GM21381 (cell line): Measurements from ENCODE around the gene SRRD.
"Not testable (repeated sequence)": the region's sequence is repeated elsewhere in the genome, so short reads cannot be mapped to it uniquely, and the experiment has no call there.

Experiments used
- ATAC-seq: cut with Tn5 transposase; IDR thresholded peaks from one replicate; pipeline ENCODE4 v1.9.1; 2021; ENCODE audit warnings: mild to moderate bottlenecking, moderate library complexity; ENCODE audit not compliant: unreplicated experiment

Gene SRRD

DNA sequence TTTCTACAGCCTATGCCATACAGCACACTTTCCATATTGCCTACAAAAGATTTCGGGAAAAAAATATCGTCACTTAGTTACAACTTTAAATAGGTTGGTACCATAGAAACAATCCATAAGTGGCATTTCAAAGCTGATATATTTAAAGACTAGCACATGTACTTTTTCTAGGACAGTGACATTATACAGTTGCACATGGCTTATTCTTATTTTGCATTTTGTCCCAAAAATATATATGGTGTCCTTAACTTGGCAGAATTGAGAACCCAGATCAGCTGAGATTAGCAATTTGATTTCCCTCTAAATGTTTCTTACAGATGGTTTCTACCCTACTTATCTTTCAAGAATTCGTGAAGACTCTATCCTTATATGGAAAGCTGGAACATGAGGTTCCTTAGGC, 32.3 kb downstream of the SRRD start:
- no peak for ATAC-seq

DNA sequence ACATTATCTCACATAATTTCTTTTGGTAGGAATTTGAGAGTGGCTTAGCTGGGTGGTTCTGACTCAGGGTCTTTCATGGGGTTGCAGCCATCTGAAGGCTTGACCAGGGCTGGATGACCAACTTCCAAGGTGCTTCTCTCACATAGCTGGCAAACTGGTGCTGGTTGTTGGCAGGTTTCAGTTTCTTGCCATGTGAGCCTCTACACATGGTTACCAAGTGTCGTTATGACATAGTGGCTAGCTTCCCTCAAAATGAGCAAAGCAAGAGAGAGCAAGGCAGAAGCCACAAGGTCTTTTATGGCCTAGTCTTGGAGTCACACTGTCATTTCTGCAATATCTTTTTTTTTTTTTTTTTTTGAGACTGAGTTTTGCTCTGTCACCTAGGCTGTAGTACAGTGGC, 32.8 kb downstream of the SRRD start:
- ATAC-seq, result no peak

DNA sequence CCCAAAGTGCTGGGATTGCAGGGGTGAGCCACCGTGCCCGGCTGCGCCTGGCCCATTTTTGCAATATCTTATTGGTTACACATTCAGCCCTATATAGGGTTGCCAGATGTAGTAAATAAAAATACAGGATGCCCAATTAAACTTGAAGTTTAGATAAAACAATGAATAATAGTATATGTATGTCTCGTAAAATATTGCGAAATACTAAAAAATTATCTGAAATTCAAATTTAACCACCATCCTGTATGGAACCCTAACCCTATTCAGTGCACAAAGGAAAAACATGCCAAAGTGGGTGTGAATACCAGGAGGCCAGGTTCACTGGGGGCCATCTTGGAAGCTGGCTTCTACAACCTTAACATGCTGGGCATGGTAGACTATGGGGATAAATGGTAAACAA, 33.8 kb downstream of the SRRD start:
- ATAC-seq, result no peak

DNA sequence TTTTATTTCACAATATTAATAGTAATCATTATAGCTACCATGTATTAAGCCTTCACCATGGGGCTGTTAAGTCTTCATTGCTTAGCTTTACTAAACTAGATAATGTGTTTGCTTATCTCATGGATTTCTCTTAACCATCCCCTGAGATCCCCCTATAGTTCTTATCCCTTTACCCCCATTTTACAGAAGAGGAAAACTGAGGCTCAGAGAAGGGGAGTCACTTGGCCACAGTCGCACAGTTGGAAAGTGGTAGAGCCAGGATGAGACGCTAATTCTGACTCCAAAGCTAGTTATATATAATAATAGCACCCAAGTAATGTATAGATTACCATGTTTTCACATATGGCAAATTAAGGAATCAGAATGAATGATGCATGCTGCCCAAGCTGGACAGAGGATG, 38.3 kb downstream of the SRRD start:
- no peak for ATAC-seq

DNA sequence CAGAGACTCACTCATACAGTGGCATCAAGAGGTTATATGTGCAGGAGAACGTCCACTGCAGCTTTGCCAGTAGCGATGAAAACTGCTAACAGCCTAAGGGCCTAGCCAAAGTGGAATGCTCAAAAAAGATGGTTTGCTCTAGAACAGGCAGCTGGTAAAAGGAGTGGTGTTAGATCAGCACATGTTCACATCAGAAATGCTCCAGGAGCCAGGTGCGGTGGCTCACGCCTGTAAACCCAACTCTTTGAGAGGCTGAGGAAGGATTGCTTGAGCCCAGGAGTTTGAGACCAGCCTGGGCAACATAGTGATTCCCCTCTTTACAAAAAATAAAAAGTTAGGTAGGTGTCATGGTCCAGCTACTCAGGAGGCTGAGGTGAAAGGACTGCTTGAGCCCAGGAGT, 38.9 kb downstream of the SRRD start:
- no peak for ATAC-seq

DNA sequence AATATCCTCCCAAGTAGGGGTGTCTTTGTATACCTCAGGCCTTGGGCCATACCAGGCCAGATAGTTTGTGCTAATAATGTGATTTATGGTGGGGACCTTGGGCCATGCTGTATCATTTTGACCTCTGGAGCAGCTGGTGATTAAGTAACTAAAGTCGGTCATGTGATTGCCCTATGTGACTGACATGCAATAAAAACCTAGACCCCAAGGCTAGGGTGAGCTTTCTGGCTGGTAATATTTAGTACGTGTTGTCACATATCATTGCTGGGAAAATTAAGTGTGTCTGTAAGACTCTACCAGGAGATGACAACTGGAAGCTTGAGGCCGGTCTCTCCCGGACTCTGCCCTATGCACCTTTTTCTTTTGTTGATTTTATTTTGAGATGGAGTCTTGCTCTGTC, 41.2 kb downstream of the SRRD start:
- no peak for ATAC-seq

DNA sequence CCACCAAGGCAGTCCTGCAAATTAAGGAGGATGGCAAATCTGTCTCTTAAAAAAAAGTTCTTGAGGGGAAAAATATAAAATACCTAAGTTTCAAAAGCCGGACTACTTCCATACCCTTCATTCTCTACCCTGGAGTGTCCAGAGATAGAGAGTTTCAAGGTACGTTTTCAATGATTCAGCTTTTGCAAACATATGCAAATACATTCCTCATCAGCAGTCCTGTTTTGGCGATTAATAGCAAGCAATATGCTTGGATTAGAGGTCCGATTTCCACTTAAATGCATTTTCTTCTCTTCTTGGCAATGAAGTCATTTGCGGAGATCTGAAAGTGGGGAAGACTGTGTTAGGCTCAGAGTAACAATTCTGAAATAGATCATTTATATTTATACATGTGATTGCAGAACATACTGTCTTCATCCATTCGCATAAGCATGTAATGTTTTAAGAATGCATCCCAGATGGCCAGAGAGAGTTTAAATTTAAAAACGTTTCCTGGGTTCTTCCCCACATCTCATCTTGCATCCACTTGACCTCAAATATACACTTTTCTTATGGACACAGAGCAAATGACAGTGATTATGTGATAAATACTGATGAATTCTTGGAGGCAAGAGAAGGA, 42.4 kb downstream of the SRRD start:
- ATAC-seq, result no peak

DNA sequence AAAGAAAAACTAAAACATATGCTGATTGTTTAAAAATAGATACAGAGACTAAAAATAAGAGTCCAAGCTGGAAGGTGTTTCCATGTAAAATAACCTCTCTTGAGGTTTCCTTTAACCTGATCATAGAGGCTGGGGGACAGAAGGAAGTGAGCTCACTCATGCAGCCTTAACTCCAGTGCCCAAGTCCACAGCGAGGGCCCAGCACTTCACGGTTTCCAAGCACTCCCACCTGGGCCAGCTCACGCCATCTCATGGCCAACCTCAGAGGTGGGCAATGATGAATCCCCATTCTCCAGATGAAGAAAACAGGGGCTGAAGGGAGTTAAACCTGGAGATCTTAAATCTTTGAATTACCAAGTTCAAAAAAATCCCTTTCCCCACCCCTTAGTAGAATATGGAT, 43.5 kb downstream of the SRRD start:
- no peak for ATAC-seq

DNA sequence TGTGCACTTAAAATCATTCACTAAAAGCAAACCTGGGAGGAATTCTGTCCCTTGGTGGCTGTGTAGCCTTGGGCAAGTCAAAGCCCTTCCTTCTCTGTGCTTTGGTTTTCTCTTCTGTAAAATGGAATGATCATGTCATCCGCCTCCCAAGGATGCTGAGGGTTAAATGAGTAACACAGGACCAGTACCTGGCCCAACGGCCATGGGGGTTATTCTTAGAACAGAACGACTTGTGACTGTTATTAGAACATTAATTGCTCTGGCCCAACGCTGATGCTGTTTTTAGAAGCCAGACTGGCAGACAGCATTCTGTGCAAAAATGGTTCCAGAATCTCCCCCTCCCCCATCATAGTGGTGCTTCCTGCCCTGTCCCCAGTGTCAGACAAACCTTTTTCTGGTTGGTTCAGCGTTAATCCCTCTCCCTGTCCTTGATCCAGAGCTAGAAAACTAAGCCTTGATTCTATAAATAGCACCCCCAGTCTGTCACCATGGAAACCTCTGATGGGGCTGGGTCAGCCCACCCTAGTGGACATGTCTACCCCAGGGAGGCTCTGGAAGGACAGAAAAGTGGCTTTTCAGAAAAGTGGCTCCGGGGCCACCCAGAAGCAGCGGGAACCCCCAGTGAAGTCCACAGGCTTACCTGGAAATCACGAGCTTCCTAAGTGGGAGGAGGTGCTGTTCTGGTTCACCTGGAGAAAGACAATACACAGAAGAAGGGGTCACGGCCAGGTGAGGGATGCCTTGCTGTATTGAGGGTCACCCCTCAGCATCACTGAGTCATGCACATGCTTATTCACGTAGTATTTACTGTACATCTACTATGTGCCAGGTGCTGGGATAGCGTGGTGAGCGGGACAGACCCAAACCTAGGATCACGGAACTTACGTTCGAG, 44.1 kb downstream of the SRRD start:
- no peak for ATAC-seq

DNA sequence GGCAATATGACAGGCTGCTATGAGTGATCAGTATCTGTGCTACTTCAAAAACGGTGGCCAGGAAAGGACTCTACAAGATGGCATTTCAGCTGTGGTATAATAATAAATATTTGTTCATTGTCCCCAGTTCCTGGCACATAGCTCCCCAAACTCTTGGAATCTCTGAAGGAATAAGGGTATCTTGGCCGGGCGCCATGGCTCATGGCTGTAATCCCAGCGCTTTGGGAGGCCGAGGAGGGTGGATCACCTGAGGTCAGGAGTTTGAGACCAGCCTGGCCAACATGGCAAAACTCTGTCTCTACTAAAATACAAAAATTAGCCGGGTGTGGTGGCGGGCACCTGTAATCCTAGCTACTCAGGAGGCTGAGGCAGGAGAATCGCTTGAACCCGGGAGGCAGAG, 44.8 kb downstream of the SRRD start:
- not testable (repeated sequence) for ATAC-seq

DNA sequence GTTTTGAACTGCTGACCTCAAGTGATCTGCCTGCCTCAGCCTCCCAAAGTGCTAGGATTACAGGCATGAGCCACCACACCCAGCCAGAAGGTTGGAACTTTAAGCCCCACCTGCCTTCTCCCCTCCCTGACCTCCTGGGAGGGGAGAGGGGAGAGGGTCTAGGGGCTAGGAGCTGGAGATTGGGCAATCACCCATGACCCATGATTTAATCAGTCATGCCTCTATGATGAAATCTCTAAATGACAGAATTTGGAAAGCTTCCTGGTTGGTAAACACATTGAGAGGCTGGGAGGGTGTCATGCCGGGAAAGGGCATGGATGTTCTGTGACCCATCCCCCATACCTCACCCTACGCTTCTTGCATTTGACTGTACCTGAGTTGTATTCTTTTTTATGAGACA, 45.7 kb downstream of the SRRD start:
- ATAC-seq, result no peak

DNA sequence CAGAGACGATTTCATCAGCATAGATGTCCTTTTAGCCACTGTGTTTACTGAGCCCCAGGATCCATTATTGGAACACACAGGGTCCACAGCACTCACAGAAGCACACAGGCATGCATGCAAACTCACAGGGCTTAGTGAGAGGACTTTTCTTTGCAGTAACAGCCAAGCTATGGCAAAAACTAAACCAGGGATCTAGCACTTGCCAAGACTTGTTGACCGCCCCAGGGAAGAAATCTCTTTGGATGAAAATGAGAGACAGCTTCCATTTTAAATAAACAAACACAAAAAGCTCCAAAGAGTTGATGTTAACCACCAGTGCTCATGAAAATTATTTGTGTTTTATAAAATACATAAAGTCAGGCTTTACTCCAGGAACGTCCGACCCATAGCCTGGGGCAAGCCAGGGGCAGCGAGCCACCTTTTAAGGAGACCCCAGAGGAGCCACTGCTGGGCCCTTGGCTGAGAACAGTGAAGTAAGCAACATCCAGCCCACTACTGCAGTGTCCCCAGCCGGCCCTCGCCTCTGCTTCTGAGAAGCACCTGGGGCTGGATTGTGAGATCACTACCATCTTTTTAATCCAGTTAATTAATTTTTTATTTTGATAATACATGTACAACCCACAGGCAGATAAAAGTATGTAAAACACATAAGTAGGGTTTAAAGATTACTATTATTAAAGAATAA, 50.6 kb downstream of the SRRD start:
- no peak for ATAC-seq

DNA sequence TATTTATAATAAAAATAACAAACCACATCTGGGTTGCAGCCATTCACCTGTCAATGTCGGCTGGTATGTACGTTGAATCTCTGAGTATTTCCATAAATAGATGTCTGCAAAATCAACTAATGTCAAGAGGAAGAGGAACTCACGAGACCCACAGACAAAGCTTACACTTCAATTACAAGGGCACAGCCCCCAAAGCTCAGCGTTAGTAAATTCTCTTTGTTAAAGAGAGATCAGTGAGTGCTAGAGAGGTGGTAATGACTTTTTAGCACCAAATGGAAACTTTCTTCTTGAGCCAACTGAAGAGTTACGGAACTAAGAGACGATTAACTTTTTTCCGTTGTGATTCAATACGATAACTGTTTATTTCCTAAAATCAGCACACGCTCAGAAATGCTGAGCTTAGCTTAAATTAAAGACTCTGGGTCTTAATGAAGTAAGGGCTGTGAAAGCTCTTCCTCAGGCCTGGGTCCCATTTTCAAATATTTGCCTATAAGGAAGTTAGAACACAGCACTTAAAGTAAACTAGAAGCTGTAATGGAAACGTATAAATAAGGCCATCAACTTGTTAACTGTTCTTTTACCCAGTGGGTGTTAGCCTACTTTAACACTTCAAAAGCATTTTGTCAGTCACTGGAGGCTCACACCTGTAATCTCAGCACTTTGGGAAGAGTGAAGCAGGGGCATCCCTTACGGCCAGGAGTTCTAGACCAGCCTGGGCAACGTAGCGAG, 51.4 kb downstream of the SRRD start:
- ATAC-seq, result no peak

DNA sequence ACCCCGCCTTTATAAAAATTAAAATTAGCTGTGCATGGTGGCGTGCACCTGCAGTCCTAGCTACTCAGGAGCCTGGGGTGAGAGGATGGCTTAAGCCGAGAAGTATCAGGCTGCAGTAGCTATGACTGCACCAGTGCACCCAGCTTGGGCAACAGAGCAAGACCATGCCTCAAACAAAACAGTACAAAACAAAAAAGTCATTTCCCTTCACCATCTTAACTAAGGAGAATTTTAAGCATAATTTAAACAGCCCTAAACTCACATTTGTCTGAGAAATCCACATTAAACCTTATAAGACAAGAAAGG, 51.9 kb downstream of the SRRD start:
- ATAC-seq, result no peak

DNA sequence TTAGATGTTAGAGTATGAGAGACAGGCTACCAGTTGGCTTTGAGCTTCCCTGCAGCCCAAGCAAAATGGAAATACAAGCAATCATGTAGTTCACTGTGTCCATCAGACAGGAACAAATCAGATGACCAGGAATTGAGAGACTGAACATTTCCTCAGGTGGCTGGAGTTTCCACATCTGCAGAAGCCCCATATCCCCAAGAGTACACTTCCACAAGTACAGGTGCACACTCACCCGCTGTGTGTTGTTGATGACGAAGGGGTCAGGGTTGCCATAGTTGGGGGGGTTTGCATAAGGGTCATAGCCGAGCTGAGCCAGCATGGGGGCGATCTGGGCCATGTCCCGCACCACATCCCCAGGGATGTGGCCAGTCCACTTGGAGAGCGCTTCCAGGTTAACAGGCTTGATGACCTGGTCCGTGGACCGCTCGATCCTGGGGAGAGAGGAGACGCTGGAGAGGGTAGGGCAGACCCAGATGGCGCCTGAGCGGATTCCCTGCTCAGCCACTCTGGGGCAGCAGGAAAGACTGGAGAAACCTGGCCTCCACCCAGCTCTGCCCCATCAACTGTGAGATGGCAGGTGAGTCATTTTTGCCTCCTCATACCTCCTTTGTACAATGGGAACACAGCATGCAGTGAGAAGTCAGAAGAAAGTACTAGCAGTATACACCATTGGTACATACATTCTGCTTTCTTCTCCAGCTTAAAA, 52.5 kb downstream of the SRRD start:
- ATAC-seq, result no peak

DNA sequence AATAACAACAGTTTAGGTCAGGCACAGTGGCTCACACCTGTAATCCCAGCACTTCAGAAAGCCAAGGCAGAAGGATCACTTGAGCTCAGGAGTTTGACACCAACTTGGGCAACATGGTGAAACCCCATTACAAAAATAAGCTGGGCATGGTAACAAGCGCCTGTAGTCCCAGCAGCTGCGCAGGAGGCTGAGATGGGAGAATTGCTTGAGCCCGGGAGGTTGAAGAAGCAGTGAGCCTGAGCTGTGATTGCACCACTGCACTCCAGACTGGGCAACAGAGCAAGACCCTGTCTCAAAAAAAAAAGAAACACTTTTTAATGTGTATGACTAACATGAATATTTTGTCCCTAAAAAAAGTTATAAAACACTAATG, 53.1 kb downstream of the SRRD start:
- no peak for ATAC-seq

DNA sequence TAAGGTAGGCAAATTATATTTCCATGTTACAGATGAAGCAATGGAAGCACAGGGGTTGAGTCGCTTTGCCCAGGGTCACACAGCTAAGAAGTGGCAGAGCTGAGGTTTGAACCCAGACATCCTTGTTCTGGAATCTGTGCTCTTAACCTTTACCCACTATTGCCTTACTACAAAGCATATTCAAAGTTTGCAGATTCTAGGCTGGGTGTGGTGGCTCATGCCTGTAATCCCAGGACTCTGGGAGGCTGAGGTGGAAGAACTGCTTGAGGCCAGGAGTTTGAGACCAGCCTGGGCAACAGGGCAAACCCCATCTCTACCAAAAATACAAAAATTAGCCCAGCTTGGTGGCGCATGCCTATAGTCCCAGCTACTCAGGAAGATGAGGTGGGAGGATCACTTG, 56.4 kb downstream of the SRRD start:
- ATAC-seq, result no peak

DNA sequence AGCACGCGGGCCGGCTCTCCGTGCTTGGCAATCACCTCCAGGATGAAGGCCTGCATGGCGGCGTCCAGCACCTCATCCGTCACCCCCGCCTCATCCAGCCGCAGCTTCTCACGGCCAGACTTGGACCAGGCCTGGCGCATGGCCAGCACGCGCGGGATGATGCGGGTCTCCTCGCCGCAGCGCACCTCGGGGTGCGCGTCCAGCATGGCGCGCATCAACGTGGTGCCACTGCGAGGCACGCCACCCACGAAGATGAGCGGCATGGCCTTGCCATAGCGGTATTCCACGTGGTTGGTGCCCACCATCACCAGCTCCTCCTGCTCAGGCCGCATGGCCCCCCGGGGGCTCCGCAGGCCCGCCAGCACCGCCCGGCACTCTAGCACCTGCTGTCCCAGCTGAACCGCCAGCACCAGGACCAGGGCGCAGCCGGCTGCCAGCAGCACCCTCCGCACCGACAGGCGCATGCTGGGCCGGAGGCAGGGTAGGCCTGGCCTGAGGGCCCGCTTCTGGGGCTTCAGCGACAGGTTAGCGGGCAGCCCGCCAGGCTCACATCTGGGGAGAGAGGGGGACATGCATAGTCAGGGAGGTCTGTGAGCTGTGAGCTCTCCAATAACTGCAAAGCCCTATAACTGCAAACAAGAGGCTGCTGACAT, 57.6 kb downstream of the SRRD start:
- no peak for ATAC-seq

DNA sequence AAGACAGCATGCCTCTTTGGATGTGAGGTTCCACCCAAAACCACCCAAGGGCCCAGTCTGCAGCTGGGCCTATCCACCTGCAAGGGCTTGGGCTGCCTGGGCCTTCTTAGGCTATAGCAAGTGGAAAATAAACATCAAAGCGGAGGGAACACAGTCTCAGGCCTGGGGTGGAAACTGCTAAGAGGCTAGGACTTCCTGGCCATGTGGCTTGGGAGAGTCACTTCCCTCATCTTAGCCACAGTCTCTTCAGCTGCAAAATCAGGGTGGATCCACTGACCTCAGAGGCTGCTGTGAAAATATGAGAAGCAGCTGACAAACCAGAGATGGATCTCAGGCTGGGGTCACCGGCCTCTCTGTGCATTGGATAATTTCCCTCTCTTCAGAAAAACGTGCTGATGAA, 59.2 kb downstream of the SRRD start:
- ATAC-seq, result no peak
